ENCODE measurements around the gene PSAT1.

DNA sequence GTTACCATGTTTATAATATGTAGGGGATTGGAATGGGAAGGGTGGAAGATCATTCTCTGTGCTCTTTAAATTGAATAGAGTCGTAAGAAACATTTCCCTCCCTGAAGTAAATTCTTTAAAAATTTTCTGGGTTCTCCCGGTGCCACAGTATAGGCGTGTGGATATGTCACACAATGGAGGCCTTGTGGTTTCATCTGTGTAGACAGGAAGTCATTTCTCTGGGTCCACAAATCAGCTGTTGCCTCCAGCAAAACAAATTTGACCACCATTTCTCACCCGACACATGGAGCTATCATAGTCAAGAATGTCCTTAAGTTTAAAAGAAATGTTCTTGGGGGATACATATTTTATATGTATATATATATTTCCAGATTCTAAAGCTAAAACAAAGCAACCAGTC, 43.6 kb upstream of the PSAT1 start:
- TF ChIP-seq POLR2AphosphoS5 (IDR thresholded peaks at IDR 0.05; ENCODE audit: low read depth, low read length) = no peak
- TF ChIP-seq, protein P1, sequence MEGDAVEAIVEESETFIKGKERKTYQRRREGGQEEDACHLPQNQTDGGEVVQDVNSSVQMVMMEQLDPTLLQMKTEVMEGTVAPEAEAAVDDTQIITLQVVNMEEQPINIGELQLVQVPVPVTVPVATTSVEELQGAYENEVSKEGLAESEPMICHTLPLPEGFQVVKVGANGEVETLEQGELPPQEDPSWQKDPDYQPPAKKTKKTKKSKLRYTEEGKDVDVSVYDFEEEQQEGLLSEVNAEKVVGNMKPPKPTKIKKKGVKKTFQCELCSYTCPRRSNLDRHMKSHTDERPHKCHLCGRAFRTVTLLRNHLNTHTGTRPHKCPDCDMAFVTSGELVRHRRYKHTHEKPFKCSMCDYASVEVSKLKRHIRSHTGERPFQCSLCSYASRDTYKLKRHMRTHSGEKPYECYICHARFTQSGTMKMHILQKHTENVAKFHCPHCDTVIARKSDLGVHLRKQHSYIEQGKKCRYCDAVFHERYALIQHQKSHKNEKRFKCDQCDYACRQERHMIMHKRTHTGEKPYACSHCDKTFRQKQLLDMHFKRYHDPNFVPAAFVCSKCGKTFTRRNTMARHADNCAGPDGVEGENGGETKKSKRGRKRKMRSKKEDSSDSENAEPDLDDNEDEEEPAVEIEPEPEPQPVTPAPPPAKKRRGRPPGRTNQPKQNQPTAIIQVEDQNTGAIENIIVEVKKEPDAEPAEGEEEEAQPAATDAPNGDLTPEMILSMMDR (CRISPR knock-in tag; IDR thresholded peaks at IDR 0.05) = no peak
- no peak for TF ChIP-seq HMGXB4 (CRISPR knock-in tag; IDR thresholded peaks at IDR 0.05; ENCODE audit: borderline replicate concordance in 1 of 2, low read depth in 1 of 2)
- no peak for TF ChIP-seq PRDM10 (CRISPR knock-in tag; IDR thresholded peaks at IDR 0.05; ENCODE audit: low read depth)
- TF ChIP-seq NR2F1 (CRISPR knock-in tag; IDR thresholded peaks at IDR 0.05) = no peak
- TF ChIP-seq UBTF (CRISPR knock-in tag; IDR thresholded peaks at IDR 0.05) = no peak
- no peak for TF ChIP-seq PBX3 (CRISPR knock-in tag; IDR thresholded peaks at IDR 0.05; ENCODE audit: borderline replicate concordance)
- TF ChIP-seq MAX (IDR thresholded peaks at IDR 0.05) = no peak
- TF ChIP-seq ZNF124 (CRISPR knock-in tag; IDR thresholded peaks at IDR 0.05) = no peak
- TF ChIP-seq RELA (CRISPR knock-in tag; IDR thresholded peaks at IDR 0.05) = no peak
- TF ChIP-seq JUND (CRISPR knock-in tag; IDR thresholded peaks at IDR 0.05) = no peak
- no peak for TF ChIP-seq HES4 (CRISPR knock-in tag; IDR thresholded peaks at IDR 0.05; ENCODE audit: borderline replicate concordance)
- TF ChIP-seq, protein P2, sequence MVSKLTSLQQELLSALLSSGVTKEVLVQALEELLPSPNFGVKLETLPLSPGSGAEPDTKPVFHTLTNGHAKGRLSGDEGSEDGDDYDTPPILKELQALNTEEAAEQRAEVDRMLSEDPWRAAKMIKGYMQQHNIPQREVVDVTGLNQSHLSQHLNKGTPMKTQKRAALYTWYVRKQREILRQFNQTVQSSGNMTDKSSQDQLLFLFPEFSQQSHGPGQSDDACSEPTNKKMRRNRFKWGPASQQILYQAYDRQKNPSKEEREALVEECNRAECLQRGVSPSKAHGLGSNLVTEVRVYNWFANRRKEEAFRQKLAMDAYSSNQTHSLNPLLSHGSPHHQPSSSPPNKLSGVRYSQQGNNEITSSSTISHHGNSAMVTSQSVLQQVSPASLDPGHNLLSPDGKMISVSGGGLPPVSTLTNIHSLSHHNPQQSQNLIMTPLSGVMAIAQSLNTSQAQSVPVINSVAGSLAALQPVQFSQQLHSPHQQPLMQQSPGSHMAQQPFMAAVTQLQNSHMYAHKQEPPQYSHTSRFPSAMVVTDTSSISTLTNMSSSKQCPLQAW (CRISPR knock-in tag; IDR thresholded peaks at IDR 0.05) = no peak

All from HepG2 (cell line).